TTC549 (cell line): Measurements from ENCODE around the gene SLC35E3.

Experiments
- FAIRE-seq: peaks from 2 replicates; lab custom pipeline; 2012; peaks lifted over from hg19 to GRCh38; lab: Jason Lieb, UNC

Gene SLC35E3

GRCh38 chr12:68745904-68746571 lies at the start of gene SLC35E3:
Gene SLC35E3, plus strand, starts transcription at chr12:68746176. Its CDS starts 202 bp downstream, at chr12:68746378.
- no peak for FAIRE-seq

- no peak for FAIRE-seq
Observed at GRCh38 chr12:68699486-68699885, 46.5 kb upstream of the SLC35E3 start.

DNA sequence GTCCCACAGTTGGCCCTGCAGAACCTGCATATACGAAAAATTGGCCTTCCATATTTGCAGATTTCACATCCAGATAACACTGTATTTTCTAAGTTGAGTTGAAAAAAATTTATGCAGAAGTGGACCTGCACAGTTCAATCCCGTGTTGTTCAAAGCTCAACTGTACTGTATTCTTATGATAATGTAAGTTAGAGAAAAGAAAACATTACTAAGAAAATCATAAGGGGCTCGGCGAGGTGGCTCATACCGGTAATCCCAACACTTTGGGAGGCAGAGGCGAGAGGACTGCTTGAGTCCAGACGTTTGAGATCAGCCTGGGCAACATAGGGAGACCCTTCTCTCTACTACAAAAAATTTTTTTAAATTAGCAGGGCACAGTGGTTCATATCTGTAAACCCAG lies 18.2 kb upstream of the SLC35E3 start:
- no peak for FAIRE-seq

DNA sequence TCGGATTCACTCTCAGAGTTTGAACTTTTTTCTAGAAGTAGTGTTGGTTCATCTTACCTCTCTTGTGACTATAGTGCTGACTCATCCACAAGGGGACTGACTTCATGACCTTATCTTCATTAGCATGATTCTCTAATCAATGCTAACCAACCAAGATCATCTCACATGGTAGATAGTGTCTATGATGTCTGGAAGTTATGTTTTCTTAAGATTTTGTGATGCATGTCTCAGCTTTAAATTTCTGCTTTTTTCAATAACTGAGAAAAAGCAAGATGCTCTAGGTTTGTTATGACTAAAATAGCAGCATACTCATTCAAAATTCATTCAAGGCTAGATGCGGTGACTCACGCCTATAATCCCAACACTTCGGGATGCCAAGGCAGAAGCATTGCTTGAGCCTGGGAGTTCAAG lies 12.3 kb upstream of the SLC35E3 start:
- no peak for FAIRE-seq

DNA sequence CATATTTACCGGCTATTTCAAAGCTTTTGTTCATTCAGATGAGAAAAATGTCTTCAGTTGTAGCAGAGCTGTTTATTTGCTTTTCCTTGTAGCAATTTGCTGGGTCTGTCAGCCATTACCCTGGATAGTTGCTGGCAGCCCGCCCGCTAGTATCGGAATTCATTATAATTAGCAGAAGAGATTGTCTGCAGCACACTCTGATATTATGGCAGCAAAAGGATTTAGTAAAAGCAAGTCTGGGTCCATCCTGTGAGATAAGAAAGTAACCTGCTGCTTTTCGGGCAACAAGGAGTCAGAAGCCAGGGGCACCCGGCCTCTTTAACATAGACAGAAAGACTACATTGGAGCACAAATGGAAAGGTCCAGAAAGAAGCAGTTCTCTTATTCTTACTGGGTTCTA lies 6.1 kb upstream of the SLC35E3 start:
- FAIRE-seq = no peak

DNA sequence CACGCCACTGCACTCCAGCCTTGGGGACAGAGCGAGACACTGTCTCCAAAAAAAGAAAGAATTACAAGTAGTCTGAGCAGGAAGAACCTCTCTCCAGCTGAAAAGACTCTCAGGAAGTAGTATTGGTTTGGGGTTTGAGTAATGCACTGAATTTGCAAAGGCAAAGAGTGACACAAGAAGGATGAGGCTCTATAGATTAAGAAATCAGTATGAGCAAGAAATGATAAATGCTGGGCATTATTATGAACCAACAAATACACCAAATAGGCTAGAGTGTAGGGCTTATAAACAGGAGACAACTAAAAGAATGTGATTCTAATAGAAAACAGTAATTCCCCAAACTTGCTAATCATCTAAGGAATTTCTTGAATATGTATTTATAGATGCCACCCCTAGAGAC lies 2.6 kb upstream of the SLC35E3 start:
- FAIRE-seq = no peak

- FAIRE-seq = no peak
Observed at GRCh38 chr12:68745376-68745903, 536 bp upstream of the SLC35E3 start.

GRCh38 chr12:68746572-68747180 lies 700 bp downstream of the SLC35E3 start:
- FAIRE-seq = no peak

DNA sequence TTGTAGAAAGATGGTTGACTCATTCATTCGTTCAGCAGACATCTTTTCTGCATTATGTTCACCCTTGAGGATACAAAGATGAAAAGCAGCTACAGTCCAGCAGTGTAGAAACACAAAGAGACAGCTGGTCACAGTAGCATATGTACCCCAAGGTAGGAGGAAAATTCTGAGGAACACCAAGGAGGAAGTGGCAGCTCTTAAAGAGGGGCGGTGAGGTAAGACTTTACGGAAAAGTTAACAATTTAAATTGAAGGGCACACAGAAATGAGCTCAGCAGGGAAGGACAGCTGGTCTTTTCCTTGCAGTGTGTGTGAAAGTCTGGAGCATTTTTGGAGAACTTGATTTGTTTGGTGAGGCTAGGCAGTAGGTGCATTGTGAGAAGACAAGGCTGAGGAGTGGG lies 3.5 kb downstream of the SLC35E3 start:
- FAIRE-seq = no peak

DNA sequence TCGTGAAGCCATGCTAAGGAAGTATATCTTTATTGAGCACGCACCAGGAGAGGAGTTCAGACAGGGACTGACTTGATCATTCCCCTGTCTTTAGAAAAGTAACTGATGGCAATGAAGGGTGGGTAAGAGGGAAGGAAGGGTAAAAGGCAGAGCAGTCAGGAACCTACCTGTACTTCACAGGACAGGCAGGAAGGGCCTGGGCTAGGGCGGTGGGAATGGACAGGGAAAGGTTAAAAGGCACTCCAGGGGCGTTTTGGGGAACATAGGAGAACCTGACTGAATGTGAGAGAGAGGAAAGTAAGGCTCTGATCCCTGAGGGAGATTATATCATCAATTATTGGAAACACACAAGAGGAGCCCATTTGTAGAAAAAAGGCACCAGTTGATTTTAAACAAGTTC lies 3.9 kb downstream of the SLC35E3 start:
- no peak for FAIRE-seq

- no peak for FAIRE-seq
Observed at GRCh38 chr12:68750506-68750905, 4.5 kb downstream of the SLC35E3 start.

GRCh38 chr12:68755536-68756243 lies 9.7 kb downstream of the SLC35E3 start:
- no peak for FAIRE-seq

DNA sequence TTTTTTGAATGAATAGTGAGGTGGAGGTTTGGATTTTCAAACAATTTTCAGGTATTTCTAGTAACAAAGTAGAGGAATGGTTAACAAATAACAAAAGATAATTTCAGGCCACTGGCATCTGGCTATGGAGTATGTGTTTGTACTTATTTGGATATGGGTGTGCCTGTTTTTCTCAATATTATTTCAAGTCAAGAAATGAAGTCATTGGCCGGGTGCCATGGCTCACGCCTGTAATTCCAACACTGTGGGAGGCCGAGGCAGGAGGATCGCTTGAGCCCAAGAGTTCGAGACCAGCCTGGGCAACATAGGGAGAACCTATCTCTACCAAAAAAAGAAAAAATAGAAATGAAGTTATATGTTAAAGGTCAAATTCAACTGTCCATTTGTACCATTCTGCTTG lies 13.9 kb downstream of the SLC35E3 start:
- FAIRE-seq = no peak

DNA sequence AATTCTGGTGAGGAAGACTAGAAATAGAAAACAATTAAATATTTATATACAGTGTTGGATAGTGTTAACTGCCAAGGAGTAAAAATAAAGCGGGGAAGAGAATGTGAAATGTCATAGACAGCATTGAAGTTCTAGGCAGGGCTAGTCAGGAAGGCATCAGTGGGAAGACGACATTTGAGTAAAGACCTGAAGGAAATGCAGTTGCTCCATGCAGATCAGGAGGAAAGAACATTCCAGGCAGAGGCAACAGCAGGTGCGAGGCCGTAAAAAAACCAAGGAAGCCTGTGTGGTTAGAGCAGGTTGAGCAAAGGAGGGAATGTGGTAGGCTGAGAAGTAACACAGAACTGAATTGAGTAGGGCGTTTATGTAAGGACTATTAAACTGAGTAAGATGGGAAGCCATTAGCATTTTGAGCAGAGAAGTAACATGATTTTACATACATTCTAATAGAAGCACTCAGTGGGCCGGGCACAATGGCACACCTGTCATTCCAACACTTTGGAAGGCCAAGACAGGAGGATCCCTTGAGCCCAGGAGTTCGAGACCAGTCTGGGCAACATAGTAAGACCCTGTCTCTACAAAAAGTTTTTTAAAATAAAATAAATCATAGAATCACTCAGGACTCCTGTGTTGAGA lies 14.9 kb downstream of the SLC35E3 start:
- FAIRE-seq = no peak

DNA sequence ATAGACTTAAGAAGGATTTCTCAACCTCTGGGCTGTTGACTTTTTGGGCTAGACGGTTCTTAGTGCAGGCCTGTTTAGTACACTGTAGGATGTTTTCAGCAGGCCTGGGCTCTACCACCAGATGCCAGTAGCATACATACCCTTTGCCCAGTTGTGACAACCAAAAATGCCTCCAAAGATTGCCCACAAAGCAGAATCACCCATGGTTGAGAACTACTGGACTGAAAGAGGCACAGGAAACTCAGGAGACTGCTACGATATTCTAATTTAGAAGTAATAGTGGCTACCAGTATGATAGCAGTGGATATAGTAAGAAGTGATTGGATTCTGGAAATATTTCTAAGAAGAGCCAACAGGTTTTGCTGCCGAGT lies 15.5 kb downstream of the SLC35E3 start:
- no peak for FAIRE-seq

GRCh38 chr12:68761901-68762630 lies 16.1 kb downstream of the SLC35E3 start:
- FAIRE-seq = no peak

DNA sequence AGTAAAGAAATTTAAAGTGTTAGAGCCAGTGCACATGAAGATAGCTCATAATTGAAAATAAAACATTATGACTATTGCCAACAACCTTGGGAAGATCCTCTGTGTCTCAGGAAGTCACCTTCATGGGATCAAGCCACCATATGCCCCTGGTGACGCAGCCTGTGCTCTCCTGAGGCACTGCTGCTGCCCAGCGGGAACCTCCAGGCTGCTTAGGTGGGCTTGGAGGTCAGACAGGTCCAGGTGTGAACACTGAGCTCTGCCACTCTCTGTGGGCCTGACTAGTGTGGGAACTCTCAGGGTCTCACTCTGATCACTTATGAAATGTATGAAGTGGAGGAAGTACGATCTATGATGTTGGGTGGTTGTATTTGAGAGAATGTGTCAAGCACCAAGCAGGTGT lies 16.7 kb downstream of the SLC35E3 start:
- no peak for FAIRE-seq

- FAIRE-seq = no peak
Observed at GRCh38 chr12:68765696-68766095, 19.7 kb downstream of the SLC35E3 start.

- FAIRE-seq = no peak
Observed at GRCh38 chr12:68766646-68767045, 20.7 kb downstream of the SLC35E3 start.

DNA sequence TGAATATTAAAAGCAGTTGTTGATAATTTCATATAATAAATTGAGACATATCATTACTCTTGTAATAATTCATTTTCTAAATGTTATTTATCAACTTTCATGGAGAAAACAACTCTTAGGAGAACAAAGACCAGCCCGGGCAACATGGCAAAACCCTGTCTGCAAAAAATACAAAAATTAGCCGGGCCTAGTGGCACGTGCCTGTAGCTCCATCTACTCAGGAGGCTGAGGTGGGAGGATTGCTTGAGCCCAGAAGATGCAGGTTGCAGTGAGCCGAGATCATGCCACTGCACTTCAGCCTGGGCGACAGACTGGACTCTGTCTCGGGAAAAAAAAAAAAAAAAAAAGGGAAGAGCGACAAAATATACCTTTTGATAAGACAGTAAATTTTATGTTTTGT lies 21.2 kb downstream of the SLC35E3 start:
- FAIRE-seq = no peak

DNA sequence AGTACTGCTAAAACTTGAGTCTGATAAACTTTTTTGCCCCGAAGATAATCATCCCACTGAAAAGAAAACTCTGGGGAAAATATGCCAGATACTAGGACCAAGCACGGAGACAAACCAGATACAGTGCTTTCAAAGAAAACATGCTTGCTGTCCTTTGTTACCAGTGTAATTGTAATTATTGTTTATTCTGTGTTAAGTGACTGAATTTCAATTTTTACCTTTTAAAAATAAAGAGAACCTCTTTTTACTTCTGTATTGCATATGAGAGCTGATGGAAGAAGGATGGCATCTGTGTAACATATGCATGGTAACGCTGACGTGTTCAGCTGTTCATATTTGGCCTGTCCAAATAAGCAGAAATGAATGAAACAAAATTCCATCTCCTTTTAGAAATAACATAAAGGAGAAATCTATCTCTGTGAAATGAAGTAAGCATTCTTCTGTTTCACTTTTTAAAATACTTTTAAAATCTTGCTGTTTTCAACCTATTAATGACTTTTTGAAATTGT lies 22.5 kb downstream of the SLC35E3 start:
- FAIRE-seq = no peak

- FAIRE-seq = no peak
Observed at GRCh38 chr12:68769941-68770340, 24.0 kb downstream of the SLC35E3 start.
